ENCODE data around the gene FRMD4A.
"Not testable (repeated sequence)": the region's sequence is repeated elsewhere in the genome, so short reads cannot be mapped to it uniquely, and the experiment has no call there.

DNA sequence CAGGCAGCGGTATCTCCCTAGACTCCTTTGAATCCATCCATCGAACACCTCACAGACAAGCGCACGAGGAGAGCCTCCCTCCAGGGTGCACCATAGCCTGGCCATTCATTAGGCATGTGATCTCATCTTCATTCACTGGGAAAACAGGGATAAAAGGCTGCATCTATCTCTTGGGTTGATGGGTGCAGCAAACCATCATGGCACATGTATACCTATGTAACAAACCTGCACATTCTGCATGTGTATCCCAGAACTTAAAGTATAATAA lies 552.1 kb downstream of the FRMD4A start:
- TF ChIP-seq, protein P1, sequence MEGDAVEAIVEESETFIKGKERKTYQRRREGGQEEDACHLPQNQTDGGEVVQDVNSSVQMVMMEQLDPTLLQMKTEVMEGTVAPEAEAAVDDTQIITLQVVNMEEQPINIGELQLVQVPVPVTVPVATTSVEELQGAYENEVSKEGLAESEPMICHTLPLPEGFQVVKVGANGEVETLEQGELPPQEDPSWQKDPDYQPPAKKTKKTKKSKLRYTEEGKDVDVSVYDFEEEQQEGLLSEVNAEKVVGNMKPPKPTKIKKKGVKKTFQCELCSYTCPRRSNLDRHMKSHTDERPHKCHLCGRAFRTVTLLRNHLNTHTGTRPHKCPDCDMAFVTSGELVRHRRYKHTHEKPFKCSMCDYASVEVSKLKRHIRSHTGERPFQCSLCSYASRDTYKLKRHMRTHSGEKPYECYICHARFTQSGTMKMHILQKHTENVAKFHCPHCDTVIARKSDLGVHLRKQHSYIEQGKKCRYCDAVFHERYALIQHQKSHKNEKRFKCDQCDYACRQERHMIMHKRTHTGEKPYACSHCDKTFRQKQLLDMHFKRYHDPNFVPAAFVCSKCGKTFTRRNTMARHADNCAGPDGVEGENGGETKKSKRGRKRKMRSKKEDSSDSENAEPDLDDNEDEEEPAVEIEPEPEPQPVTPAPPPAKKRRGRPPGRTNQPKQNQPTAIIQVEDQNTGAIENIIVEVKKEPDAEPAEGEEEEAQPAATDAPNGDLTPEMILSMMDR (IDR thresholded peaks at IDR 0.05) = not testable (repeated sequence)
- TF ChIP-seq POLR2AphosphoS5 (IDR thresholded peaks at IDR 0.05) = not testable (repeated sequence)
